GM20000 (cell line): ENCODE data around the gene DBH.
A peak's percentile ranks its signal among the peaks of the same experiment; 100 is the strongest.

Experiments used
- DNase-seq: peaks from one replicate; pipeline ENCODE4 v3.0.0; 2012; ENCODE audit warnings: low spot score
- TF ChIP-seq, protein P1 (sequence below): IDR thresholded peaks from 2 replicates; pipeline ENCODE4 v1.5.1; 2012; ENCODE audit warnings: mild to moderate bottlenecking, control low read depth; ENCODE audit errors: extremely low read depth, missing control alignments

DBH gene

GRCh38 chr9:133635533-133636531, at the start of gene DBH:
Gene DBH (plus strand): TSS chr9:133636363. CDS start chr9:133636372, 9 bp downstream.
- no peak for DNase-seq

DNA sequence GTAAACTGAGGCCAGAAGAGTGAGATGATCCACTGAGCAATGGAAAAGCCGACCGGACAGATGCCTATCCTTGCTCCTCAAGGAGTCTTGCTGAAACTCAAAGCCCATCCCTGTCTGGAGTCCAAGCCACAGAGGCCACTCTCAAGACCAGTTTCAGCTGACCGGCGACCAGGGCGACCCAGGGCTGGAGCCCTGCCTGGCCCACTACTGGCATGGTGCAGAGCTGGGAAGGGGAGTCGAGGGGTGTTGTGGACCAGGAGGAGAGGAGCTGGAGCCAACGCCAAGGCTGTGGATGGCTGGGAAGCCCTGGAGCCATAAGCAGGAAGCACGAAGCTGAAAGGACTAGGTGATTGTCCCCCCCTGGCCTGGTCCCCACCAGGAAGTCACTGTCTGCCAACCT, 49.1 kb upstream of the DBH start:
- TF ChIP-seq, protein P1, sequence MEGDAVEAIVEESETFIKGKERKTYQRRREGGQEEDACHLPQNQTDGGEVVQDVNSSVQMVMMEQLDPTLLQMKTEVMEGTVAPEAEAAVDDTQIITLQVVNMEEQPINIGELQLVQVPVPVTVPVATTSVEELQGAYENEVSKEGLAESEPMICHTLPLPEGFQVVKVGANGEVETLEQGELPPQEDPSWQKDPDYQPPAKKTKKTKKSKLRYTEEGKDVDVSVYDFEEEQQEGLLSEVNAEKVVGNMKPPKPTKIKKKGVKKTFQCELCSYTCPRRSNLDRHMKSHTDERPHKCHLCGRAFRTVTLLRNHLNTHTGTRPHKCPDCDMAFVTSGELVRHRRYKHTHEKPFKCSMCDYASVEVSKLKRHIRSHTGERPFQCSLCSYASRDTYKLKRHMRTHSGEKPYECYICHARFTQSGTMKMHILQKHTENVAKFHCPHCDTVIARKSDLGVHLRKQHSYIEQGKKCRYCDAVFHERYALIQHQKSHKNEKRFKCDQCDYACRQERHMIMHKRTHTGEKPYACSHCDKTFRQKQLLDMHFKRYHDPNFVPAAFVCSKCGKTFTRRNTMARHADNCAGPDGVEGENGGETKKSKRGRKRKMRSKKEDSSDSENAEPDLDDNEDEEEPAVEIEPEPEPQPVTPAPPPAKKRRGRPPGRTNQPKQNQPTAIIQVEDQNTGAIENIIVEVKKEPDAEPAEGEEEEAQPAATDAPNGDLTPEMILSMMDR = no peak
- DNase-seq = no peak

More at GRCh38 chr9:133635533-133636531, at the start of gene DBH:
- TF ChIP-seq, protein P1 = no peak

DNA sequence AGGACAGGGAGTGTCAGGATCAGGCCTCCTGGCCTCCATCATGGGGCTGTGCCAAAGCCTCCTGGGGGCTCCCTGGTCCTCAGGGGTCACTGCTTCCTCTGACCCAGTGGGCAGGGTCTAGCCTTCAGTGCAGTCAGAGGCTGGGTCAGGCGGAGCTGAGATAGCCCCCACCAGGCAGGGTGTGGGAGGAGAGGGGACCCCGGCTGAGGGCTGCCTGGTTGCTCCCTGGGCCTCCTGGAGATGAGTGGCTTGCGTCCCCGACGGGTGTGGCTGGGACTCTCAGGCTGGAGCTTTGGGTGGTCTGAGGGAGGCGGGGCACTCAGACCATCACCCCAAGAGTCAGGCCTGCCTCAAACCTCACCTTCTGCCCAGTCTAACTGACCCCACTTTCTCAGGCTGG, 48.7 kb upstream of the DBH start:
- no peak for DNase-seq
- TF ChIP-seq, protein P1 = no peak

GRCh38 chr9:133589454-133590227, 46.5 kb upstream of the DBH start:
- no peak for DNase-seq

DNA sequence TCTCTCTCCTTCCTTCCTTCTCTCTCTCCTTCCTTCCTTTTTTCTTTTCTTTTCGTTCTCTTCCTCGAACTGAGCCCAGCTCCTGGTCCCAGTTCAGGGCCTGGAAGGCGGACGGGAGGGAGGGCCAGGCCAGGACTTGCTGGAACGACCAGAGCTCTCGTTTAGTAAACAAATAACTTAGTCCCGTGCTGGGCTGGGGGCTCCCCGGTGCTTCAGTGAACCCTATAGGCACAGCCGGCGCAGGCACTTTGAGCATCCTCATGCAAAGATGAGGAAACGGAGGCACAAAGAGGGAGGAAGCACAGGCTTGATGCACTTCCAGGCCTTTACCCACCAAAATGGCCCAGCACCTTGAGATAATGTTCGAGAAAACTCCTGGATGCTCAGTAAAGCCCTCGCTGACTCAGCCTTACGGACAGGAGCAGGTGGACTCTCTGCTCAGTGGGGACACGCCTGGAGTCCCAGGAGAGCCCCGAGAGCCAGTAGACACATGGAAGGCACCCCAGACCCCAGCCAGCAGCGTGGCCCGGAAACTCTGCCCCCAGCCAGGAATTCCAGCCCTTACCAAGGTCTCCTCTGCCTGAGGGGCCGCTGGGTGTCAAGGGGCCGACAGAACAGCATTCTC, 45.8 kb upstream of the DBH start:
- TF ChIP-seq, protein P1 = no peak
- no peak for DNase-seq

More at GRCh38 chr9:133589454-133590227, 46.5 kb upstream of the DBH start:
- TF ChIP-seq, protein P1 = peak; percentile 38

DNA sequence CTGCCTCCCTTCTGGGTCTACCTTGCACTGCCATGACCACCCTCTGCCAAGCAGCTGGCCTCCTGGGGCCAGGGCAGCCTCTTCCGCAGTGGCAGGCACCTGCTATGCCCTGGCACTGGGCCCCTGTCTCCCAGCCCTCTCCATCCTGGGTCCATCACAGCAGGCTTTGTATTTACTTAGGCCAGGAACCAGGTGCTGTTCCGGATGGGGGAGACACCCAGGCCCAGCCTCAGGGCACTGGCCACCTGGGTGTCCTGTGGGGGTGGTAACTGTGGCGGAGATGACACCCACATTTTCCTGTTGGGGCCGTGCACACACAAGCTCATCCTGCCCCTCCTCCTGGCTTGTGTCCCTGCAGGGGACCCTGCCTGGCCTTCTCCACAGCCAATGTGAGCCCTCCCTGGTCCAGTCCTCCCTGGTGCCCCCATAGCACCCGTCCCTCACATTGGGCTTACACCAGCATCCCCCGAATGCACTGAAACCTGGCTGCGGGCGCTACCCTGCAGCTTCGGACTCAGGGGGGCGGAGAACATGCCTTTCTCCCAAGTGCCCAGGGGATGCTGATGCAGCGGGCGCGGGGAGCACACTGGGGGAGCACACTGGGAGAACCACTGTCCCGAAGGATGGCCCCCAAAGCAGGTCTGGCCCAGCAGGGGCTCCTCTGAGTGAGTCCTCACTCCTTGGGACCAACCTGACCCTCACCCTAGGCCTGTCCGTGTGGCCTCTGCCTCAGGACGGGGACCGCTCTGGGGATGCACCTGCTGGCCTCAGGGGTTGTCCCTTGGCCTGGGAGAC, 44.9 kb upstream of the DBH start:
- DNase-seq = no peak
- TF ChIP-seq, protein P1 = no peak
